ENCODE measurements around the gene LHPP.

LHPP gene

DNA sequence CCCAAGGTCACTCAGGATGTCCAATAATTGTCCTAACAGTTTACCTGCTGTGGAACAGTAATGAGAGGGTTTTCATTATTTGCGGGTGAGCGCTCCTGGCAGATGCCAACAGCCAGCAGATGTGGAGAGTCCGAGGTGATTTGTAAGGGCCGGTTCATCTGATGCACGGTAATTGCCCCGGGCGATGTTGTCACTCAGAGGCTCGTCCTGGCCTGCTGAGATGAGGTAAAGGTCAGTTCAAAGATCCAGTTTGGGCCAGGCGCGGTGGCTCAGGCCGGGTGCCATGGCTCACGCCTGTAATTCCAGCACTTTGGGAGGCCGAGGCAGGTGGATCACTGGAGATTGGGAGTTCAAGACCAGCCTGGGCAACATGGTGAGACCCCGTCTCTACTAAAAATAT, 16.9 kb downstream of the LHPP start:
- DNase-seq = no peak
- 87% methylated on average over 13 of the region's 14 CpGs for WGBS (ENCODE audit: insufficient coverage)

DNA sequence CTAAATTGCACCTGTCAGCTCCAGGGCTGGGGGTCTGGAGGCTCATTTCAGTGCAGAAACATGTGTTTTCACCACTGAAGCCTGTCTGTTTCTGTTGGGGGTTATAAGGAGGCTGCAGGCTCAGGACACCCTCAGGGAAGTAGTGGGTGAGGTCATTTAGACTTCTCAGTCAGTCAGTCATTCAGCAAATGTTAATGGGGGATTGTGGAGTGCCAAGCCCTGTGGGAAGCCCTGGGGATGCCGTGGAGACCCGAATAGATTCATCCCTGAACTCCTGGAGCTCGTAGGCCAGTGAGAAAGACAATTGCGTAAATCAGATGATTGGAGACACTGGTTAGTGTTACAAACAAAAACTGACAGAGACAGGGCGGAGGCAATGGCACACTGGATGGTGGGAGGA, 19.2 kb downstream of the LHPP start:
- no peaks in the 10 kb centered on the region for H3K36me3 ChIP-seq (ENCODE audit: control insufficient read depth in 4 of 4, insufficient read depth in 4 of 4, low read length in 3 of 4)
- ChIA-PET CTCF (interaction anchor here (1.9 kb wide), 1 partner anchor 8 kb away, joined by 5 read pairs; no protein-coding TSS in a partner anchor), POLR2A (no interaction called here)
- no peak overlapping the region for H3K4me3 ChIP-seq (ENCODE audit: control insufficient read depth in 1 of 7, extremely low read depth in 1 of 7, insufficient read depth in 4 of 7, low read depth in 2 of 7, low read length in 6 of 7)
- DNase-seq = no peak
- H3K9me3 ChIP-seq (ENCODE audit: control extremely low read depth in 1 of 5, control insufficient read depth in 4 of 5, insufficient read depth in 2 of 5, low read depth in 1 of 5, low read length in 4 of 5) = no peaks in the 10 kb centered on the region
- no peak overlapping the region for H3K27ac ChIP-seq (ENCODE audit: insufficient read depth in 1 of 2, low read depth in 1 of 2, low read length in 2 of 2, poor library complexity in 1 of 2, severe bottlenecking in 2 of 2)
- no peaks in the 10 kb centered on the region for H3K4me1 ChIP-seq (ENCODE audit: control extremely low read depth in 1 of 4, control insufficient read depth in 4 of 4, insufficient read depth in 4 of 4, low read length in 3 of 4)
- H3K27me3 ChIP-seq (replicated peaks in 2 of 5; ENCODE audit: control insufficient read depth in 4 of 5, insufficient read depth in 5 of 5, low read length in 4 of 5) = no peaks in the 10 kb centered on the region
- WGBS (ENCODE audit: insufficient coverage) = 93% methylated on average over 5 of the region's 5 CpGs

More for the DNA sequence above, 16.9 kb downstream of the LHPP start:
- ChIA-PET POLR2A (no interaction called here), CTCF (interaction anchor here (1.0 kb wide), 1 partner anchor 17 kb away, joined by 3 read pairs; no protein-coding TSS in a partner anchor)
- Histone ChIP-seq H3K4me3 (ENCODE audit: control insufficient read depth in 1 of 7, extremely low read depth in 1 of 7, insufficient read depth in 4 of 7, low read depth in 2 of 7, low read length in 6 of 7) (no peak overlapping the region), H3K36me3 (ENCODE audit: control insufficient read depth in 4 of 4, insufficient read depth in 4 of 4, low read length in 3 of 4) (no peaks in the 10 kb centered on the region), H3K9me3 (ENCODE audit: control extremely low read depth in 1 of 5, control insufficient read depth in 4 of 5, insufficient read depth in 2 of 5, low read depth in 1 of 5, low read length in 4 of 5) (no peaks in the 10 kb centered on the region), H3K27me3 (replicated peaks in 2 of 5; ENCODE audit: control insufficient read depth in 4 of 5, insufficient read depth in 5 of 5, low read length in 4 of 5) (no peaks in the 10 kb centered on the region), H3K4me1 (ENCODE audit: control extremely low read depth in 1 of 4, control insufficient read depth in 4 of 4, insufficient read depth in 4 of 4, low read length in 3 of 4) (no peaks in the 10 kb centered on the region), H3K27ac (ENCODE audit: insufficient read depth in 1 of 2, low read depth in 1 of 2, low read length in 2 of 2, poor library complexity in 1 of 2, severe bottlenecking in 2 of 2) (no peak overlapping the region)

DNA sequence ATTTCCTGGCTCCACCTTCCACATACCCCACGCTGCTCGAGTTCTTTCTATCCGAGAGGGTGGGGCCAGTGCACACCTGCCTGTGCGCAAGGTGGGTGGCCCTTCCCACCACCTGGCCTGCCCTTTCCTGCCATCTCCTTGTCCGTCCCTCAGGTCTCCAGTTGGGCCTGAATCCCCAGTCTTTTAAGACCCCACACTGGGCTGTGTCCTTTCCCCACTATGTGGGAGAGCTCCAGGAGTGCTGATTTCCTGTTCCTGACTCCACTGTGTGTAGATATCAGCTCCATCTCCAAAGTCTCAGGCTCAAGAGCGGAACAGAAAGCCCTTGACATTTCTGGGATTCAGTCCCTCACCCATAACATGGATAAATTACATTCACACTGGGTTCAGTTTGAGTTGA, 20.1 kb downstream of the LHPP start:
- CTCF ChIA-PET = interaction anchor here (0.8 to 1.9 kb wide), 2 partner anchors 9 to 13 kb away, joined by 3 to 5 read pairs; no protein-coding TSS in a partner anchor
- no peak for DNase-seq
- Histone ChIP-seq H3K27me3 (replicated peaks in 2 of 5; ENCODE audit: control insufficient read depth in 4 of 5, insufficient read depth in 5 of 5, low read length in 4 of 5) (no peaks in the 10 kb centered on the region), H3K36me3 (ENCODE audit: control insufficient read depth in 4 of 4, insufficient read depth in 4 of 4, low read length in 3 of 4) (no peaks in the 10 kb centered on the region), H3K9me3 (ENCODE audit: control extremely low read depth in 1 of 5, control insufficient read depth in 4 of 5, insufficient read depth in 2 of 5, low read depth in 1 of 5, low read length in 4 of 5) (peaks cover 0 to 4% (median 1%) of the 10 kb centered on the region in 5 experiments), H3K4me3 (ENCODE audit: control insufficient read depth in 1 of 7, extremely low read depth in 1 of 7, insufficient read depth in 4 of 7, low read depth in 2 of 7, low read length in 6 of 7) (no peak overlapping the region), H3K4me1 (ENCODE audit: control extremely low read depth in 1 of 4, control insufficient read depth in 4 of 4, insufficient read depth in 4 of 4, low read length in 3 of 4) (no peaks in the 10 kb centered on the region), H3K27ac (ENCODE audit: insufficient read depth in 1 of 2, low read depth in 1 of 2, low read length in 2 of 2, poor library complexity in 1 of 2, severe bottlenecking in 2 of 2) (no peak overlapping the region)
- POLR2A ChIA-PET = no interaction called here
- WGBS (ENCODE audit: insufficient coverage) = 92% methylated on average over 5 of the region's 6 CpGs

DNA sequence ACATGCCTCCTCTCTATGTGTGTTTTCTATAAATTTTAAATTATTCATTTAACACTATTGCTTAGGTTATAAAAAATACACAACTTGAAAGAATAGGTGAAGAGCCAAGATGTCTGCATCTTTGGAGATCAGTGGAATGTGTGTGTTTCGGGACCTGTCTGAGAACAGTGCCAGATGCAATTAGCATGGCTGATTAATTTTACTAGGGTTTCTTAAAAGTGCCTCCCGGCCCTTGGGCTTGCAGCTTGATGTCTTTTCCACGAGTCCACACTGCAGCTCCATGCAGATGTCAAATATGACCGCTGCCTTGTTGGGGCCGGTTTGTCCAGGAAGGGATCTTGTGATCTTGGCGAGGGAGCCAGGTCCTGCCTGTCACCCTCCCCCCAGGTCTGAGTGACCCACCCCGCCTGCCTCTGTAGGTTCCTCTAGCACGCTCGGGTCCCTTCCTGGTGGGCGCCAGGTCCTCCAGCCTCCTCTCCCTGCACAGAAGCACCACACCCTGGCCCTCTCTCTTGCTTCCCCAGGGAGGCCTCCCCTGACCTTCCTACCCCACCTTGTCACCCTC, 20.7 kb downstream of the LHPP start:
- DNase-seq = no peak
- no peaks in the 10 kb centered on the region for H3K4me1 ChIP-seq (ENCODE audit: control extremely low read depth in 1 of 4, control insufficient read depth in 4 of 4, insufficient read depth in 4 of 4, low read length in 3 of 4)
- WGBS (ENCODE audit: insufficient coverage) = 95% methylated on average over 9 of the region's 10 CpGs
- H3K4me3 ChIP-seq (ENCODE audit: control insufficient read depth in 1 of 7, extremely low read depth in 1 of 7, insufficient read depth in 4 of 7, low read depth in 2 of 7, low read length in 6 of 7) = no peak overlapping the region
- H3K27me3 ChIP-seq (replicated peaks in 2 of 5; ENCODE audit: control insufficient read depth in 4 of 5, insufficient read depth in 5 of 5, low read length in 4 of 5) = no peaks in the 10 kb centered on the region
- no peak overlapping the region for H3K27ac ChIP-seq (ENCODE audit: insufficient read depth in 1 of 2, low read depth in 1 of 2, low read length in 2 of 2, poor library complexity in 1 of 2, severe bottlenecking in 2 of 2)
- CTCF ChIA-PET = interaction anchor here (0.8 to 1.9 kb wide), 2 partner anchors 9 to 14 kb away, joined by 3 to 5 read pairs; no protein-coding TSS in a partner anchor
- H3K9me3 ChIP-seq (ENCODE audit: control extremely low read depth in 1 of 5, control insufficient read depth in 4 of 5, insufficient read depth in 2 of 5, low read depth in 1 of 5, low read length in 4 of 5) = peaks cover 0 to 9% (median 1%) of the 10 kb centered on the region in 5 experiments
- H3K36me3 ChIP-seq (ENCODE audit: control insufficient read depth in 4 of 4, insufficient read depth in 4 of 4, low read length in 3 of 4) = no peaks in the 10 kb centered on the region
- POLR2A ChIA-PET = no interaction called here

DNA sequence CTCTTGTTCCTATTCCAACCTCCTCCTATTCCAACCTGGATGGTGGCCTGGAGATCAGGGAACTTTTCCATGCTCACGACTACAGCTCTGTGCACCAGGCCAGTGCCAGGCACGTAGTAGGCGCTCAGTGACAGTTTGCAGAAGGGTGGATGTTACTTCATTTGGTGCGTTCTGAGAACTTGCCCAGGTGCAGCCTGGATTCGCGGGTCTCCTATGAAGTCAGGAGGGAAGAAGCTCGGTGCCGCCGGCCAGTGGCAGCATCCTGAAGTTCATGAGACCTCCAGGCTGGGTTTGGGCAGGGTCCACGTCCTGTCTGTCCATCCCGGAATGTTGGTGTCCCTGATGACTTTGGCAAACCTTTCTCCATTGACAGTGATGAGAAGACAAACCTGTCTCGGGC, 21.3 kb downstream of the LHPP start:
- Histone ChIP-seq H3K27ac (ENCODE audit: insufficient read depth in 1 of 2, low read depth in 1 of 2, low read length in 2 of 2, poor library complexity in 1 of 2, severe bottlenecking in 2 of 2) (no peak overlapping the region), H3K4me3 (ENCODE audit: control insufficient read depth in 1 of 7, extremely low read depth in 1 of 7, insufficient read depth in 4 of 7, low read depth in 2 of 7, low read length in 6 of 7) (no peak overlapping the region), H3K9me3 (ENCODE audit: control extremely low read depth in 1 of 5, control insufficient read depth in 4 of 5, insufficient read depth in 2 of 5, low read depth in 1 of 5, low read length in 4 of 5) (peaks cover 0 to 9% (median 1%) of the 10 kb centered on the region in 5 experiments), H3K27me3 (replicated peaks in 2 of 5; ENCODE audit: control insufficient read depth in 4 of 5, insufficient read depth in 5 of 5, low read length in 4 of 5) (no peaks in the 10 kb centered on the region), H3K4me1 (ENCODE audit: control extremely low read depth in 1 of 4, control insufficient read depth in 4 of 4, insufficient read depth in 4 of 4, low read length in 3 of 4) (no peaks in the 10 kb centered on the region), H3K36me3 (ENCODE audit: control insufficient read depth in 4 of 4, insufficient read depth in 4 of 4, low read length in 3 of 4) (no peaks in the 10 kb centered on the region)
- no peak for DNase-seq
- CTCF ChIA-PET = interaction anchor here (1.9 kb wide), 1 partner anchor 10 kb away, joined by 5 read pairs; no protein-coding TSS in a partner anchor
- POLR2A ChIA-PET = no interaction called here
- 86% methylated on average over 11 of the region's 12 CpGs for WGBS (ENCODE audit: insufficient coverage)

DNA sequence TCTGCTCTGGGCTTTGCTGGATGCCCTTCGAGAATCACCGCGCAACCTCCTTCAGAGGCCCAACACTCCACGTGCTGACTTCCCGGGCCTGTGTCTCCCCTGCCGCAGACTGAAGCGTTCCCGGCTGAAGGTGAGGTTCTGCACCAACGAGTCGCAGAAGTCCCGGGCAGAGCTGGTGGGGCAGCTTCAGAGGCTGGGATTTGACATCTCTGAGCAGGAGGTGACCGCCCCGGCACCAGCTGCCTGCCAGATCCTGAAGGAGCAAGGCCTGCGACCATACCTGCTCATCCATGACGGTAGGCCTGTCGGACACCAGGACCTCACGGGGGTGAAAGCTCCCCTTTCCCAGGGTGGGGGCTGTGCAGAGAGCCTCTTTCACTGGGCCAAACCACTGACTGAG, 22.4 kb downstream of the LHPP start:
- 96% methylated on average over 16 of the region's 17 CpGs for WGBS (ENCODE audit: insufficient coverage)
- H3K27me3 ChIP-seq (replicated peaks in 2 of 5; ENCODE audit: control insufficient read depth in 4 of 5, insufficient read depth in 5 of 5, low read length in 4 of 5) = no peaks in the 10 kb centered on the region
- H3K36me3 ChIP-seq (ENCODE audit: control insufficient read depth in 4 of 4, insufficient read depth in 4 of 4, low read length in 3 of 4) = no peaks in the 10 kb centered on the region
- ChIA-PET POLR2A (no interaction called here), CTCF (interaction anchor here (1.1 to 1.2 kb wide), 2 partner anchors 12 to 19 kb away, joined by 3 to 5 read pairs; no protein-coding TSS in a partner anchor)
- H3K4me3 ChIP-seq (ENCODE audit: control insufficient read depth in 1 of 7, extremely low read depth in 1 of 7, insufficient read depth in 4 of 7, low read depth in 2 of 7, low read length in 6 of 7) = no peak overlapping the region
- no peak for DNase-seq
- no peak overlapping the region for H3K27ac ChIP-seq (ENCODE audit: insufficient read depth in 1 of 2, low read depth in 1 of 2, low read length in 2 of 2, poor library complexity in 1 of 2, severe bottlenecking in 2 of 2)
- H3K9me3 ChIP-seq (ENCODE audit: control extremely low read depth in 1 of 5, control insufficient read depth in 4 of 5, insufficient read depth in 2 of 5, low read depth in 1 of 5, low read length in 4 of 5) = peaks cover 0 to 9% (median 1%) of the 10 kb centered on the region in 5 experiments
- no peaks in the 10 kb centered on the region for H3K4me1 ChIP-seq (ENCODE audit: control extremely low read depth in 1 of 4, control insufficient read depth in 4 of 4, insufficient read depth in 4 of 4, low read length in 3 of 4)

- no peaks in the 10 kb centered on the region for H3K27me3 ChIP-seq (replicated peaks in 2 of 5; ENCODE audit: control insufficient read depth in 4 of 5, insufficient read depth in 5 of 5, low read length in 4 of 5)
- peaks cover 0 to 9% (median 1%) of the 10 kb centered on the region in 5 experiments for H3K9me3 ChIP-seq (ENCODE audit: control extremely low read depth in 1 of 5, control insufficient read depth in 4 of 5, insufficient read depth in 2 of 5, low read depth in 1 of 5, low read length in 4 of 5)
- WGBS (ENCODE audit: insufficient coverage) = 93% methylated on average over 2 of the region's 2 CpGs
- no peaks in the 10 kb centered on the region for H3K36me3 ChIP-seq (ENCODE audit: control insufficient read depth in 4 of 4, insufficient read depth in 4 of 4, low read length in 3 of 4)
- no peaks in the 10 kb centered on the region for H3K4me1 ChIP-seq (ENCODE audit: control extremely low read depth in 1 of 4, control insufficient read depth in 4 of 4, insufficient read depth in 4 of 4, low read length in 3 of 4)
- H3K27ac ChIP-seq (ENCODE audit: insufficient read depth in 1 of 2, low read depth in 1 of 2, low read length in 2 of 2, poor library complexity in 1 of 2, severe bottlenecking in 2 of 2) = no peak overlapping the region
- no peak for DNase-seq
- ChIA-PET POLR2A (no interaction called here), CTCF (interaction anchor here (0.6 to 1.2 kb wide), 3 partner anchors 13 to 150 kb away, joined by 3 to 5 read pairs (median 4); no protein-coding TSS in a partner anchor)
- H3K4me3 ChIP-seq (ENCODE audit: control insufficient read depth in 1 of 7, extremely low read depth in 1 of 7, insufficient read depth in 4 of 7, low read depth in 2 of 7, low read length in 6 of 7) = no peak overlapping the region
Measured at GRCh38 chr10:124484661-124485060, 23.0 kb downstream of the LHPP start.
